Activated naive CD4-positive, alpha-beta T cell treated with anti-CD3 and anti-CD28 coated beads, Interleukin-2, amount 50 U/mL, for 72 hours (primary cell): ENCODE data around the gene FOXP2. TPM values are rescaled to one million over a fixed set of nuclear protein-coding genes. Genes with fewer than 3 reads are reported as not detected.
"Not testable (repeated sequence)": the region's sequence is repeated elsewhere in the genome, so short reads cannot be mapped to it uniquely, and the experiment has no call there.

ENCODE experiments used
- ATAC-seq, 2 donors: fragments of 150-1000 bp; cut with Tn5 transposase; 2 replicates each; pipeline ENCODE4 v1.10.0; 2021; ENCODE audit warnings: mild to moderate bottlenecking in 2 of 2, moderate library complexity in 2 of 2
- DNase-seq, 2 donors: peaks; one replicate each; pipeline ENCODE4 v3.0.0; 2021 to 2022; ENCODE audit warnings: low spot score in 2 of 2
- H3K27ac Mint-ChIP-seq, 2 donors: one replicate each; pipeline ENCODE4 v1.8.0; 2022; ENCODE audit warnings: mild to moderate bottlenecking in 2 of 2, mixed read lengths in 2 of 2
- H3K36me3 Mint-ChIP-seq, 2 donors: one replicate each; pipeline ENCODE4 v1.8.0; 2022; ENCODE audit warnings: mixed read lengths in 2 of 2
- H3K9me3 Mint-ChIP-seq, 2 donors: one replicate each; pipeline ENCODE4 v1.8.0; 2022; ENCODE audit warnings: mixed read lengths in 2 of 2
- total RNA-seq, 2 donors: library from RNA; stranded (reverse); gene quantifications; one replicate each; pipeline ENCODE4 v1.2.3, GENCODE V29; 2022

FOXP2 gene
- total RNA-seq = not detected

GRCh38 chr7:114414156-114415063, at the start of gene FOXP2:
TSS of gene FOXP2 (plus strand) at chr7:114414815. CDS start at chr7:114426512, 11,697 bp downstream.
- Mint-ChIP-seq H3K27ac (no peak within 1 kb of the TSS), H3K36me3 (no peaks in the 10 kb centered on the region), H3K9me3 (no peaks in the 10 kb centered on the region)
- DNase-seq (no peak), ATAC-seq (no peak)

DNA sequence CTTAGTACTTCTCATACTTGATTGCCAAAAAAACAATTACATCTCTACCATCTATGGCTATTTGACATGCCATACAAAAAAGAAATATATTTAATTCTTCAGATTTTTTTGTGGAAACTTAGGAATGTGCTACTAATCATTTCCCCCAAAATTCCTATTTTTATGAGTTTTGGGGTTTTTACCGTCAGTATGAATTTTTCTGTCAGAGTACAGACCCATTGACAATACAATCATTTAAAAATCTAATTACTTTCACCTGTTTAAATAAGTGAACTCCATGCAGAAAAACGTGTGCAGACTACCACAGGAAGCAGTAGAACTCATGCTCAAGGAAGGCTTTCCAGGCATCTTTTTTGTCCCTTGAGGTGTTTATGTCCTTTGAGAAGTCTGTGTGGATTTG, 48.8 kb upstream of the FOXP2 start:
- ATAC-seq (no peak), DNase-seq (no peak)
- no peaks in the 10 kb centered on the region for H3K36me3 Mint-ChIP-seq
- no peak overlapping the region for H3K27ac Mint-ChIP-seq
- no peaks in the 10 kb centered on the region for H3K9me3 Mint-ChIP-seq

DNA sequence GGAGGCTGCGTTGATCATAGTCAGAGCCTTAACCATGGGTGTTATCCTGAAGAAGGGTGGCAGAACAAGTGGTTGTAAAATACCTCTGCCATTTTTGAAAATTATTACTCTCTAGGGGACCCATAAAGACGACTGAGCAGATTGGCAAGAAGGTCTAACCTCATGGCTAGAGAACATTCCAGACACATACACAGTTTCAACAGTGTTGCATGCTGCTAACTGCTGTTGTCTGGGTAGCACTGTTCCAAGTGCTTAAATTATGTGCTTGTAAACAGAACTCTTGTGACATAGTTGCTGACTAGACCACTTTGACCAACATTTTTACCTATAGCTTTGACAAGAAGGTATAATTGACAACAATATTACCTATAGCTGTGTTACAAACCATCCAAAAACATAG, 46.1 kb upstream of the FOXP2 start:
- DNase-seq (no peak), ATAC-seq (no peak)
- H3K27ac Mint-ChIP-seq = no peak overlapping the region
- no peaks in the 10 kb centered on the region for H3K36me3 Mint-ChIP-seq
- H3K9me3 Mint-ChIP-seq = no peaks in the 10 kb centered on the region

GRCh38 chr7:114369294-114369693, 45.3 kb upstream of the FOXP2 start:
- Mint-ChIP-seq H3K9me3 (no peaks in the 10 kb centered on the region), H3K36me3 (no peaks in the 10 kb centered on the region), H3K27ac (no peak overlapping the region)
- DNase-seq (no peak), ATAC-seq (no peak)

DNA sequence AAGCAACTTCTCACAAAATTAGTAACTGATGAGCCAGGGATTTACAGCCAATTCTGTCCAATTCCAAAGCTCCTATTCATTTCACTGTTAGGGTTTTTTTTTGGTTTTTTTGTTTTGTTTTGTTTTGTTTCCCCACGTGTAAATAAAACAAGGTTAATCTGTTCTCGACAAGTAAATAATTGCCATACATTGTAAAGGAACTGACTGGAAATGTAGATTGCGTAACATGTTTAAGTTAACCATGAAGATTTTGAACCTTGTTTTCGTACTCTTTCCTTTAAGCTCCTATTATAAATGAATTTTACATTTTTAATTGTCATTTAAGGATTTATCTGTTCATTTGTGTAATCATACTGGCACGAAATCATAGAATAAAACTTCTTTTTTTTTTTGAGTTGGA, 42.0 kb upstream of the FOXP2 start:
- Mint-ChIP-seq H3K27ac (no peak overlapping the region), H3K9me3 (peaks cover 0 to 8% of the 10 kb centered on the region in 2 donors), H3K36me3 (no peaks in the 10 kb centered on the region)
- no peak for DNase-seq
- no peak for ATAC-seq

- no peak for ATAC-seq
- no peak for DNase-seq
- Mint-ChIP-seq H3K27ac (no peak overlapping the region), H3K9me3 (peaks cover 4 to 13% of the 10 kb centered on the region in 2 donors), H3K36me3 (no peaks in the 10 kb centered on the region)
Measured at GRCh38 chr7:114375907-114376306, 38.7 kb upstream of the FOXP2 start.

DNA sequence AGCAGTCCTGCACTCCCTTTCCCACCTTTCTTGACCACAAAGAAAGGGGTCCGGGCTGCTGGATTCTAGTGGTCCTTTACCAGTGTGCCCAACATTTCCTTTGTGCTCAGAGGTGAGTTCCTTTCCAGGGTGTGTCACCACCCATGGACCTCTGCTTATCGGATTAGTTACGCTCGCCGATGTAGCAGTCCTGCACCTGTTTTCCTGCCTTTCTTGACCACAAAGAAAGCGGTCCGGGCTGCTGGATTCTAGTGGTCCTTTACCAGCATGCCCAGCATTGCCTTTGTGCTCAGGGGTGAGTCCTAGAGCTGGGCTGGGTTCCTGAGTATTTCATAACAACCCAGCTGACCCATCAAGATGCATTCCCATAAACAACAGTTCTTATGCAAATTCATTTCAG, 30.7 kb upstream of the FOXP2 start:
- DNase-seq, H3K36me3 Mint-ChIP-seq, H3K9me3 Mint-ChIP-seq, H3K27ac Mint-ChIP-seq, ATAC-seq: not testable (repeated sequence)

DNA sequence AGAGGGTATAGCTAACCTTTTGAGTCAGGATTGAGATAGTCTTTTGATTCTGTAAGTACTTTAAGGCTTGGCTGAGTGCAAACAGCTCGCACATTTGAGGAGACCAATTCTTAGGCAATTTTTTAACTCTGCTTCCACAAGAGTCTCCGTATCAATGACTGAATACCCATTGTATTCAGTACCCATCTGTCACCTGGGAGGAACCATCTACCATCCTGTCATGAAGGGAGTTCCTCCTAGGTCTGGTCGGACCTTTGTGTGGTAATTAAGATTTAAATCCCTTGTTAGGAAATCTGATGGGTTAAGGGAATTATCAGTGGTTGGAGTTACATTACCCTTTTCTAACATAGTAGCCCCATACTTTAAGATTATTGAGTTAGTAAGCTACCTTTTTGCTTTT, 30.3 kb upstream of the FOXP2 start:
- DNase-seq, ATAC-seq, H3K27ac Mint-ChIP-seq, H3K9me3 Mint-ChIP-seq, H3K36me3 Mint-ChIP-seq: not testable (repeated sequence)

DNA sequence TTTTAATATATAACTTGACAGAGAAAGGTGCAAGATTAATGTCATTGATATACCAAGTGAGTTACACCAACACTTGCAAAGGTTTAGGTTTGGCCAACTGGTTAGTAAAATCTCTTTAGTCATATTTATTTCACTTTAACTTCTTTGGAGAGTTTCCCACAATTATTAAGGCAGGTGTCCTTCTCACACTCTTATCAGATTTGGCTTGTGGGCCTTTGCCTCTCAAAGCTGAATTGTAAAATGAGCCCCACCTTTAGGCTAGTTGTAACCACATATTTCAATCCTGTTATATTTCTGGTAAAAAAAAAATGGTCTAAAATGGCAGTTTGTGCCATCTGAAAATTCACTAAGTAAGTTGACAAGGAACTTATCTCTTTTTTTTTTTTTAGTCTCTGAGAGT, 26.6 kb upstream of the FOXP2 start:
- no peaks in the 10 kb centered on the region for H3K9me3 Mint-ChIP-seq
- no peaks in the 10 kb centered on the region for H3K36me3 Mint-ChIP-seq
- ATAC-seq = no peak
- H3K27ac Mint-ChIP-seq = no peak overlapping the region
- DNase-seq = no peak

GRCh38 chr7:114392686-114393085, 21.9 kb upstream of the FOXP2 start:
- no peak overlapping the region for H3K27ac Mint-ChIP-seq
- DNase-seq (no peak), ATAC-seq (no peak)
- no peaks in the 10 kb centered on the region for H3K9me3 Mint-ChIP-seq
- no peaks in the 10 kb centered on the region for H3K36me3 Mint-ChIP-seq

GRCh38 chr7:114402876-114403635, 11.6 kb upstream of the FOXP2 start:
- ATAC-seq (no peak), DNase-seq (no peak)
- no peaks in the 10 kb centered on the region for H3K9me3 Mint-ChIP-seq
- no peaks in the 10 kb centered on the region for H3K36me3 Mint-ChIP-seq
- H3K27ac Mint-ChIP-seq = no peak overlapping the region

GRCh38 chr7:114405427-114405826, 9.2 kb upstream of the FOXP2 start:
- ATAC-seq (no peak), DNase-seq (no peak)
- H3K27ac Mint-ChIP-seq = no peak overlapping the region
- no peaks in the 10 kb centered on the region for H3K9me3 Mint-ChIP-seq
- H3K36me3 Mint-ChIP-seq = no peaks in the 10 kb centered on the region

GRCh38 chr7:114409750-114410149, 4.9 kb upstream of the FOXP2 start:
- H3K27ac Mint-ChIP-seq = no peak overlapping the region
- H3K9me3 Mint-ChIP-seq = no peaks in the 10 kb centered on the region
- ATAC-seq (no peak), DNase-seq (no peak)
- no peaks in the 10 kb centered on the region for H3K36me3 Mint-ChIP-seq

- ATAC-seq = no peak
- Mint-ChIP-seq H3K36me3 (no peaks in the 10 kb centered on the region), H3K9me3 (no peaks in the 10 kb centered on the region), H3K27ac (no peak overlapping the region)
- DNase-seq = no peak
Measured at GRCh38 chr7:114412548-114412947, 2.1 kb upstream of the FOXP2 start.

- Mint-ChIP-seq H3K36me3 (no peaks in the 10 kb centered on the region), H3K27ac (no peak overlapping the region), H3K9me3 (no peaks in the 10 kb centered on the region)
- ATAC-seq (no peak), DNase-seq (no peak)
Measured at GRCh38 chr7:114413761-114414155, 857 bp upstream of the FOXP2 start.

- no peak overlapping the region for H3K27ac Mint-ChIP-seq
- DNase-seq (no peak), ATAC-seq (no peak)
- no peaks in the 10 kb centered on the region for H3K36me3 Mint-ChIP-seq
- no peaks in the 10 kb centered on the region for H3K9me3 Mint-ChIP-seq
Measured at GRCh38 chr7:114415064-114415989, 712 bp downstream of the FOXP2 start.
